ENCODE measurements around the gene RETSAT.
A peak's percentile ranks its signal among the peaks of the same experiment; 100 is the strongest.
"Not testable (repeated sequence)": the region's sequence is repeated elsewhere in the genome, so short reads cannot be mapped to it uniquely, and the experiment has no call there.

The RETSAT gene

DNA sequence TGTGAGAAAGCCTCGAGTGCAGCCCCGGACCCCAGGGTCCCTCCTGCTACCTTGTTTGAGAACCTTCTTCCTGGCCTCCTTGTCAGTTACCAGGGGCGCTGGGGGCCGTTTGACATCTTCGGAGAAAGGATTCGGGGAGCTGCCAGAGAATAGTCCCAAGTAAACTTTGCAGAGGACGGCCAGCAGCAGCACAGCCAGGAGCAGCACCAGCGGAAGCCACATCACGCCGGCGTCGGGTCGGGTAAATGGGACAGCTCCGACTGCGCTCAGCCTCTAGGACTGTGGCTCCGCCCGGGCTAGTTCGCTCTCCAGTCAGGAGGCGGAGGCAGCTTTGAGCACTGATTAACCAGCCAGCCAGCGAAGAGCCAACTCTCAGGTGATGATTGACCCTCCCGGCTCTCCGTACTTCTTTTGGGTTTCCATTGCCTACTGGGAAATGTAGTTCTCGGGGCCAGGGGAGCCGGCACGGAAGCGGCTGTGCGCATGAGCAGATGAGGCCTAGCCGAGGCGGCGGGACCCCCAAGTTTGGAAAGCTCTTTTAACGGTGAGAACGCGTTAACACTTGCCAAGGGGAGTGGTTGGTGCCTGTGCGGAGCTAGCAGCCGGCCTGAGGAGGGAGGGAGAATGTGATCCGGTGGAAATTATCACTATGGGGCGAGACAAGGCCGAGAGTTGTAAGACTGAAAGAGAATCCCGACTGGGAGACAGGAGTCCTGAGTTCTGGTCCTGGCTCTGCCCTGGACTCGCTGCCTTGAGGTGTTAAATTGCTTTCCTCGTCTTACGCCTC, at the start of gene RETSAT, which contains the start of gene ELMOD3:
Gene RETSAT (minus strand): TSS at position 243 of the 787 bp plus-strand sequence. CDS start 21 bp downstream, at position 222.
Gene ELMOD3 (plus strand): TSS at position 484 of the 787 bp plus-strand sequence. CDS start 2,430 bp downstream, outside the sequence.
- DNase-seq = peak; percentile 99

DNA sequence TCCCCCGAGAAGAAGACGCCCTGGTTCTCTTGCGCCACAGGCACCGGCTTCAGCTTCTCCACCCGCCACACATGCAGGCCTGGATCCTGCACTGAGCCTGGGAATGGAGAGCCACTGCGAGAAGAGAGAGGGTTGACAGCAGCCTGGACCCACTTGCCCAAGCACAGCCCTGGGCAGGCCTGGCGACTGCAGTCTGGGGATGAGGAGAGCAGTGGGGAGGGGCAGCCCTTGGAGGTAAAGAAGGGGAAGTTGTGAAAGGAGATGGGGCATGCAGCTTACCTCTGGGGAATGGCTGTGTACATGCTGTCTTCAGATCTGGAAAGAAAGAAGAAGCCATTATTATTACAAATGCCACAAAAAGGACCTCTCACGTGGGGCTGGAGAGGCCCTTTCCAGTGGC, 47.5 kb upstream of the RETSAT start:
- no peak for DNase-seq

DNA sequence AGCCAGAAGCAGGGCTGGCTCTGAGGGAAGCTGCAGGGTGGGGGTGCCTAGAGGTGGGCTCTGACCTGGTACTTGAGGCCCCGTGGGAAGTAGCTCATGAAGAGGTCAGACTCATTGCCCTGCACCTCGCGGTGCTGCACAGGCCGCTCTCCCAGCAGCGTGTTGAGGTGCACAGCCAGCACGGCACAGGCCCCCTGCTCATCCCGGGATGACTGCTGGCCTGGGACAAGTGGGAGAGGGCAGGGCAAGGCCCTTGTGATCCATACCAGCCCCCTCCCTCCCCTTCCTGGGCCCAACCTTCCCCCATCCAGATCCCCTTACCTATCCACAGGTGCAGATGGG, 47.1 kb upstream of the RETSAT start:
- no peak for DNase-seq

DNA sequence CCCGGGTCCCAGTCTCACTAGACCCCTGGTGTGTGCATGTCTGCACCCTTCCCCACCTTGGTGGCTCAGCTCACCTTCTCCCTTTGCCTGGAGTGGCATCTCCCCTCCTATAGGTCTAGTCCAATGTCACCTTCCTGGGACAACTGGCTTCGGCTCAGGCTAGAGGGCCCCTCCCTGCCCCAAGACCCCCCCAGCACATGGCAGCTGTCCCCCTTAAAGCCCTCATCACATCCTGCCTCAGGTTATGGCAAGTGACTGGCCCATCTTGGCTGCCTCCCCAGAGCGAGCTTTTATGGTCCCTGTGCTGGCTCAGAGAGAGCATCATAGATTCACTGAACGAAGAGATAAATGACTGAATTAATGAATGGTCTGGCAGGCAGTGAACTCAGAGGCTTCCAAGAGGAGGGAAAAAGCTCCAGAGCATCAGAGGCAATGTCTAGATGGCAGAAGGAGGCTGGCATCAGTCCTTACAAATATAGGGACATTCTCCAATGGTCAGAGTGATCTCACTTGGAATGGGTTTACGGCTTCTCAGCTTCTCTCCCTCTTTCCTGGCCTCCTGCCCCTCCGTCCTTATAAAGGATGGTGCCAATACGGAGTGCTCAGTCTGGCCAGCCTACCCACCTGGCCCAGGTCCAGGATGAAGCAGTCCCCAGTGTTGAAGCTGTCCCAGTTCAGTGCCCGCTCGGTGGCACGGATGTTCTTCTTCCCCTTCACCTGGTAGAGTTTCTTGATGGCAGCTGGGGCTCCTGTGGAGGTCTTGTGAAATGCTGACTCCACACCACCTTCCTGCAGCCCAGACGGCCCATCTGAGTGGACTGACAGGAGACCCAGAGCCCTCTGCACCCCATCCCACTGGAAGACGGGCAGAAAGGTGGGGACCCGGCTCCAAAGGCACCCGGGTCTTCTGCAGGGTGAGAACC, 46.5 kb upstream of the RETSAT start:
- DNase-seq = no peak

DNA sequence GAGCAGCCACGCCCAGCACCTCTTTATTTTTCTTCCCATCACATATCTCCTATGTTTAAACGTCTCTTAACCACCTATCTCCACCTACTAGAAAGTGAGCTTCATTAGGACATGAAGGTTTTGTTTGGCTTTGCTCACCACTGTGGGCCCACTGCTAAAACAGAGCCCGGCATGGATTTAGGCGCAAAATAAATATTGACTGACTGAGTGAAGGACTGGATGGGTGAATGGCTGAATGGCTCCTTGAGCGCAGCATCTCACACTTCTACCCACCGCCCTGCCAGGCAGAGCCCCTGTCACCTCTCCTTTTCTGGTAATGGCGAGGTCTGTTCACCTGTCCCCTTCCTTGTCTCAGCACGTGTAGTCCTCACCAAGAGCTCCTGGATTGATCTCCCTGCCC, 45.7 kb upstream of the RETSAT start:
- DNase-seq = no peak

DNA sequence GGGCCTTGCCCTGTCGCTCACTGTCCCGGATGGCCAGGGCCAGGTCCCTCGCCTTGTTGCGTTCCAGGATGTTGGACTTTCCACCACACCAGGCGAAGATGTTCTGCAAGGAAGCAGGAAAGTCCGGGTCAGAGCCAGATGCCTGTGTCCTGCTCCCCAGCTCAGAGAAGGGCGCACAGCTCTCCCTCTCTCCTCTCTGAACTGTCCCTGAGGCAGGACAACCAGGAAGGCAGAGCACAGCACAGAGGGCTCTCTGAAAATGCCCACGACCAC, 44.8 kb upstream of the RETSAT start:
- no peak for DNase-seq

DNA sequence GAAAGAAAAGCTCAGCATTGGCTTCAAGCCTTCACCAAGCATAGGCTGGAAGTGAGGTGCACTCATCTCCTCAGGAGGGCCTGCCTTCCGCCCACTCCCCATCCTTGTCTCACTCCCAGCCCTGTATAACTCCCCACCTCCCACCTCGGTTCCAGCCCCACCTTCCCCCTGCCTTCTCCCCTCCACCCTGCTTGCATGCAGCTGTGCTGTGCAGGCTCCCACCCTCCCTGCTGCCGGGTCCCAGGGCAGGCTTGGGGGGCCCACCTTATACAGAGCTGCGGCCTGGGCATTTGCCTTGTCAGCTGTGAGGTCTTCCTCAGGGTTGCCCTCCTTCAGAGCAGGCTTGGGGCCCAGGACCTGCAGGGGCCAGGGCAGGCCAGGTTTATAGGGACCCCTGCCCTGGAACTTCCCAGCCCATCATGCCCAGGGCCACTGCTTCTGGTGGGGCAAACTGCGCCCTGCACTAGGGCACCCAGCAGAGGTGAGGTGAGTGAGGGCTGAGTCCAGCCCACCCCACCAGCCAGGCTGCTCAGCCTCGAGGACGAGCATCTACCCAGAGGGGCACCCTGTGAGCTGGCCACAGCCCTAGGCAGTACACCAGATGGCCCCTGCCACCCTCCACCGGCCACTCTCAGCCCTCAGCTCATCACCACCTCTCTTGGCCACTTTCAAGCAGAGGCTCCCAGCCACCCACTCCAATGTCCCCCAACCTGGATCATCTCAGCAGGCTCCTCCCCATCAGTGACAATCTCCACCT, 44.3 kb upstream of the RETSAT start:
- DNase-seq = no peak

DNA sequence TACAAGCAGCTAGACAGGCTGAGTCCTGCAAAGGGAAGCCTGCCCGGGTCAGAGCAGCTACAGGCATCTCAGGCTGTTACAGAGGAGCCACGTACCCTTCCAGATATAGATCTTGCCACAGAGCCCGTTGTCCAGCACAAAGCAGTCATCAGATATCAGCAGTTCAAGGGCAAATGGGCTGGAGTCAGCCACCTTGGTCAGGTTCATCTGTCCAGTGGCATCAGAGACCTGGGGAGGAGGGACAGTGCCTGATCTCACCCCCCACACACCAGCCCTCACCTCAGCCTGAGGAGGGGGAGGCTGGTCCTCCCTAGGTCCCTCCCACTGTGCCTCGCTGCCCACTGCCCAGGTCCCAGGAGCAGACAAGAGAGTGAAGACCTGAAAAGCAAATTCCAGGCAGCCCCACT, 43.6 kb upstream of the RETSAT start:
- no peak for DNase-seq

DNA sequence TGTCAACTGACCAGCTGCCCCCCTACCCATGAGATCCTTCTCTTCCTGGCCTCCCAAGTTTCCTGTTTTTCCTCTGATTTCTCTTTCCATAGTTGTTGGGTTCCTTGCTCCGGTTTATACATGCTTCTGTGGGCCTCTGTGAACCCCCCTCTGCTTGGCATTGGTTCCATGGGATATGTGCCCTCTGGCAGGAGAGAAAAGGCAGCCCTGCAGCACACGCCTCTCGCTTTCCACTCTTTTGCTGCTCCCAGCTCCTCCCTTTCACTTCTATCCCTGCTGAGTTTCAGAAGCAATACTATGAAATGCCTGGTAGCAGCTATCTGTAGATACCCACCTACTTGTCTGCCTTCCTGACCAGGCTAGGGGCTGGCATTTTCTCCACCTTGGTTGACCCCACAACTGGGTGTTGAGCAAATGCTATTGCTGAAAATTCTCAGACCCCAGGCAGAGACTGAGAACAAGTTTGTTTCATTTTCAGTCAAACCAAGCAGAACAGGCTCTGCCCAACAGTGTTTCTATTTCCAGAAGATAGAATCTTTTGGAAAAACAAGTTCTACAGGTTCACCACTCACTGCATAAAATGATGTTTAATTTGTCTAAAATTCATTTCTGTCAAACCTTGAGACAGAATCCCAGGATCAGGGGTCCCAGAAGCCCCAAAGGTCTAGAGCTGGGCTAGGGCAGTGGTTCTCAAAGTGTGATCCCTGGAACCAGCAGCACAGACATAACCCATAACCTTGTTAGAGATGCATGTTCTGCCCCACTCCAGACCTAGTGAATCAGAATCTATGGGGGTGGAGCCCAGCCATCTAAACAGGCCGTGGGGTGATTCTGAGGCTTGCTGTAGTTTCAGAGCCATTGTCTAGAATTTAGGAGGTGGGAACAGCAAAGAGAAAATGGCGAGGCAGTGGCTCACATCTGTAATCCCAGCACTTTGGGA, 42.5 kb upstream of the RETSAT start:
- no peak for DNase-seq

DNA sequence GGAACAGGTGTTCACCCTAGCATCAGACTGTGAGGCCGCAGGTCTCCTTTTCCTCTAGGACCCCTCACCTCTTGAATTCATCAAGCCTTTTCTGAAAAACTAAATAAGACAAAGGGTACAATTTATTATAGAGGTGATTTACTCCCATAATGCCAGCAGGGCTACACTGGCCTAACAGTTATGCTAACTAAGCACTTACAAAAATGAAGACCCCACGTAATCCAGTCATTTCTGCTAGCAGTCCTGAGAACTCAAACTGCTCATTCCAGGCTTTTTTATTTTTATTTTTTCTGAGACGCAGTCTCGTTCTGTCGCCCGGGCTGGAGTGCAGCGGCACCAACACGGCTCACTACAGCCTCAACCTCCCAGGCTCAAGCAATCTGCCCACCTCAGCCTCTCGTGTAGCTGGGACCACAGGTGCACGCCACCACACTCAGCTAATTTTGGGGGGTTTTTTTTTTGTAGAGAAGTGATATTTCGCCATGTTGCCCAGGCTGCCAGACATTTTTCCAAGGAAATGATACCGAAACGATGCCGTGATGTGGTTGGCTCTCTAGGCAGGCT, 41.7 kb upstream of the RETSAT start:
- no peak for DNase-seq

DNA sequence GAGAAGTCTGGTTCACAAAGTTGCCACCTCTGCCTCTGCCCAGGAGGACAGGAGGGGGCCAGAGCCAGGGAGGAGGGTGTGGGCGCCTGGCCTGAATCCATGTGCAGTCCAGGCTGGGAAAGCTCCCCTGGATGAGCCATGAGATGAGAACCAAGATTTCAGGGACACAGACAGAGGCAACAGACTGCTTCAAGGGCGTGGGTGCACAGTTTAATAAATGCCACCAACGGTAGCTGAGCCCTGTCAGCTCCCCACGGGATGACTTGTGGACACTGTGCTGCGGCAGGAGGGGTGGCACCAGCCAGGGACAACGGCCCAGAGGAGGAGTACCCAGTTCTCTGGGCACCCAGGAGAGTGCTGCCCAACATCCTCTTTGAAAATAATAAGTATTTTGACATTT, 40.6 kb upstream of the RETSAT start:
- DNase-seq = no peak

DNA sequence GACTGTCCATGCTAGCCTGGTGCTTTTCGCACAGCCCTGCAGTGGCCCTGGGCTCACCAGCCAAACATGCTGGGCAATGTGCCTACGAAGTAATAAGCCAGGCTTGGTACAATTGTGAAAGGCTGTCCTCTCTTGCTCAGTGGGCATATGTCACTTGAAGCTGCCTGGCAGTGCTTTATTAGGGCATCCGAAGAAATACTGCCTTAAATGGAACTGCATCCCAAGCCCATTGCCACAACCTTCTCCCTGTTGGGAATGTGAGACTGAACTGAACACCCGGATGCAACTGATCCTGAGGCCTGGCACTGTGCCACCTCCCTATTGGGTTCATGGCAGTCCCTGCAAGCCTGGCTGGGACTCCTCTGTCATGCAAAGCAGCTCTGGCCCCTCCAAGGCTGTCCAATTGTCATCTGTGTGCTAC, 39.9 kb upstream of the RETSAT start:
- DNase-seq = no peak

DNA sequence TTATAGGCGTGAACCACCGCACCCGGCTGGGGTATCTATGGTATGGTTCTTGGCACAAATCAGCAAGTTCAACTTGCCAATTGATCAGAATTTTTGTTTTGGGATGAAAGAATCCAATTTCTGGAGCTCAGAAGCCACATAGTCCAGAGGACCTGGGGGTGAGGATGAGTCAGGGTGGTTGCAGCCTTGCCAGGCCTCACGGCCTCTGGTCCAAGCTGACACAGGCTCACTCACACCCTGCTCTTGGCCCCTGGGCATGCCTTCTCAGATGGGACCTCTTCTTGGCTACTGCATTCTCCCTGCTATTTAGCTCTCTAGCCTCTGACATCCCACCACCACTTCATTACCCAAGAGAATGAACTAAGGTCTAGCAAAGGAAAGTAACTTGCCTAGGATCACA, 39.5 kb upstream of the RETSAT start:
- DNase-seq = no peak

DNA sequence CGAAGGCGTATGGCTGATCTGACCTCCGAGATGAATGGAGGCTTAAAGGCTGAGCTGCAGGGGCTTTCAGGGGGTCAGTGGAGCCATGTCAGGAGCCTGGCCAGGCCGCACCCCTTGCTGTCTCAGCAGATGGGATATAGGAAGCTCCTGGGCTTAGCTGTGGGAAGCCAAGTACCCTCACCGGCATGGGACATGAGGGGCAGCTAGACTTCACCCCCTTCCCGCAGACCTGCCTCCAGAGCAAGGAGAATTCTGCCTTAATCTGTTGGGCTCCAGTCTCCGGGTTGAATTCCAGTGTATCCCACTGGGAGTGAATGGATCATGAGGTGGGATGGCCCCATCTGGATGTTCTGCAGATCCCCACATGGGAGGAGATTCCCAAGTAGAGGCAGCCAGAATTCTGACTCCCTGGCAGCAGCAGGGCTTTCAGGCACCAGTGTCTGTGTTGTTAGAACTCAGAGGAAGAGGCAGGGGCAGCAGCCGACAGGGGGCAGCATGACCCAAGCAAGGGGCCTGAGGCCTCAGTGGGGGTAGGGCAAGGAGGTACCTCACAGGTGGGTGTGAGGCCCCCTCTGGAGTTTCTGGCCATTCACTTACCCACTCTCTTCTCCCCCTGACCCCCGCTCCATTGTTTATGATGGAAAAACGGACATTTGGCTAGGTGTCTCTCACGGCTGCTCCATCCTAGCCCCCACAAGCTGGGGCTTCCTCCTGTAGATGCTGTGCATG, 36.8 kb upstream of the RETSAT start:
- no peak for DNase-seq

DNA sequence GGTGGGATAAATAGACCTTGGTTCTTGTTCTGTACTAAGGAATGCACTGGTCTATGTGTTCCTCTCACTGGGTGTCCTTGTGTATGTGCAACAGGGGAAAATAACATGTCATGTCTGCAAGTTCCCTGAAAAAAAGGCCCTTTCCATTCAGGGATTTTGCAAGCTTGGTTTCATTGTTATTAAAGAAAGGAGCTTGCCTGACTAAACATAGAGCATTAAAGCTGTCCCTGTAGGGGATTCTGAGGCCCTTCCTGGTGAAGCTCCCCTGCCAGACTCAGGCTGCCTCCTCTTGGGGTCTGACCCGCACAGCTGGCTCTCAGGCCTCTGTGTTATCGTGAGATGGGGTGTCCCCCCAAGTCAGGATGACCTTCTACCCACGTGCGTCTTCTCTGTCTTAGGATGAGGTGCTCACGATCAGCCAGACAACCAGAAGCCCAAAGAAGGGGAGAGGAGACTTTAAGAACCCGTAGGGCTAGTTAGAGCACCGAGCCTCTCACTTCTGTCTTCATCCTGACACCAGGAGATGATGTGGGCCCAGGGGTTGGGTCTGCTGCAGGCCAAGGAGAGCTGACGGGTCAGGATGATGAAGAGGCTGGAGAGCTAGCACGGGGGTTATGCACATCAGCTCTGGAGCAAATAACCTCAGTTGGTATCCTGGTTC, 34.7 kb upstream of the RETSAT start:
- no peak for DNase-seq

DNA sequence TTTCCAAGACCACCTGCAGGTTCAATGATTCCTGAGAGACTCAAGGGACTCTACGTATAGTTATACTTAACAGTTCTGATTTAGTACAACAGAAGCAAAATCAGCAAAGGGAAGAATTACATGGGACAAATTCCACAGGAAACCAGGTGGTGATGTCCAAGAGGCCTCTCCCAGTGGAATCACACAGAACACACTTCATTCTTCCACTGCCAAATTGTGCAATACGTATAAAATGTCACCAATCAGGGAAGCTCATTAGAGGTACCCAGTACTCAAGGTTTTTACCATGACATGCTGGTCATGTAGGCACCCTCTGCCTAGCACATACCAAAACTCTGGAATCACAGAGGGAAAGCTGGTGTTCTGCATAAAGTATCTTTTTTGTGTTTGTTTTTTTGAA, 33.4 kb upstream of the RETSAT start:
- no peak for DNase-seq

DNA sequence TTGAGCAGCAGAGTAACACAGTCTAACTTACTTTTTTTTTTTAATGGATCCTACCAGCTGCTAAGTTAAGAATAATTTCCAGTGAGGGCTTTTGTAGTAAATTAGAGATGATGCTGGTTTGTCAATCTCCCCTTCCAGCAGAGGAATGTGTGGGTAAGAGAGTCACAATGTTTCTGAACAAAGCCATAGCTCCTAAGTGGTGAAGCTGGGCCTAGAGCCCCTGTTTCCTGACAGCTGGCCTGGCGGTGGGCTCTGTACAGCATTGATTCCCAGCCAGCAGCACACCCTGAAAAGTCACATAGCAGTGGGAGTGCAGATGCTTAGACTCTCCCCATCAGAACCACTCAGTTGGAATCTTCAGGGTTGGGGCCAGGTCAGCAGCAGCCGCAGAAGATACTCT, 31.4 kb upstream of the RETSAT start:
- DNase-seq = no peak

DNA sequence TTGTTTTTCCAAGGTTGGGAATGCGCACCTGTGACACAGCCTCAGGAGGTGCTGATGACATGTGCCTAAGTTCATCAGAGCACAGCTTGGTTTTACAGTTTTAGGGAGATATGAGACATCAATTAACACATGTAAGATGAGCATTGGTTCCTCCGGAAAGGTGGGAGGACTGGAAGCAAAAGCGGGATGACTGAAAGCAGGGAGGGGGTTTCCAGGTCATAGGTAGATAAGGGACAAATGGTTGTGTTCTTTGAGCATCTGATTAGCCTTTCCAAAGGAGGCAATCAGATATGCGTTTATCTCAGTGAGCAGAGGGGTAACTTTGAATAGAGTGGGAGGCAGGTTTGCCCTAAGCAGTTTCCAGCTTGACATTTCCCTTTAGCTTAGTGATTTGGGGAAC, 29.5 kb upstream of the RETSAT start:
- DNase-seq = no peak

DNA sequence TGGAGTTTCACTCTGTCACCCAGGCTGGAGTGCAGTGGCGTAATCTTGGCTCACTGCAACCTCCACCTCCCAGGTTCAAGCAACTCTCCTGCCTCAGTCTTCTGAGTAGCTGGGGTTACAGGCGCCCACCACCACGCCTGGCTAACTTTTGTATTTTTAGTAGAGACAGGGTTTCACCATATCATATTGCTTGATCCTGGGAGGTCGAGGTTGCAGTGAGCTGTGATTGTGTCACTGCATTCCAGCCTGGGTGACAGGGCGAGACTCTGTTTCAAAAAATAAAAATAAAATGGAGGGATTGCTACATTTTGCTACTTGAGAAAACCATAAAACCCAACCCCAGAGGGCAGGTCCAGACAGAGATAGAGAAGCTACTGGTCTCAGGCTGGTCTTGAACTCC, 28.8 kb upstream of the RETSAT start:
- DNase-seq = not testable (repeated sequence)

DNA sequence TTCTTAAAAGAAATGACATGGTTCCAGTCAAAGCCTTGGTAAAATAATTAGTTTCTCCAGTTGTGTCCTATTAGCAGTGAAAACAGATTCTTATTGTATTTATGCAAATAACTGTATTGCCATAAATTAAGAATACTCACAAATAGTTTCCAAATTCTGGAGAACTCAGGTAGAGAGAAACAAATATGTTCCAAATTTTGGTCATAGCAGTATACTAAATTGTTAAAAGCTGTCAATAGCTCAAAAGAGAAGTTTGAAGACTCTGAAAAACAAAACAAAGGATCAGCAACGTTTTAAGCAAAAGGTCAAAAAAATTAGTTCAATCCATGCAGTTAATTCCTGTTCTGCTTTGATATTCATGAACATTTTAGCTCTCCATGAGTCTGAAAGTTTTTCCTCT, 25.7 kb upstream of the RETSAT start:
- no peak for DNase-seq

DNA sequence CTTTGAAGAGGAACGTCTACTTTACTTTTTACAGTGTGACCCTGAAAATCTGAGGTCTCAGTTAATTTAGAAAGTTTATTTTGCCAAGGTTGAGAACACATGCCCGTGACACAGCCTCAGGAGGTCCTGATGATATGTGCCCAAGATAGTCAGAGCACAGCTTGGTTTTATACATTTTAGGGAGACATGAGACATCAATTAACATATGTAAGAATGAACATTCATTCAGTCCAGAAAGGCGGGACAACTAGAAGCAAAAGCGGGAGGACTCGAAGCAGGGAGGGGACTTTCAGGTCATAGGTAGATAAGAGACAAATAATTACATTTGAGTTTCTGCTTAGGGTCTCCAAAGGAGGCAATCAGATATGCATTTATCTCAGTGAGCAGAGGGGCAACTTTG, 23.9 kb upstream of the RETSAT start:
- no peak for DNase-seq
